Measurements from ENCODE around the gene SYNPO2. TPM values are rescaled to one million over a fixed set of nuclear protein-coding genes. Genes with fewer than 3 reads are reported as not detected.
A peak's percentile ranks its signal among the peaks of the same experiment; 100 is the strongest.

The SYNPO2 gene
- total RNA-seq, 1 donor from 2014 or later = 13.3 TPM

DNA sequence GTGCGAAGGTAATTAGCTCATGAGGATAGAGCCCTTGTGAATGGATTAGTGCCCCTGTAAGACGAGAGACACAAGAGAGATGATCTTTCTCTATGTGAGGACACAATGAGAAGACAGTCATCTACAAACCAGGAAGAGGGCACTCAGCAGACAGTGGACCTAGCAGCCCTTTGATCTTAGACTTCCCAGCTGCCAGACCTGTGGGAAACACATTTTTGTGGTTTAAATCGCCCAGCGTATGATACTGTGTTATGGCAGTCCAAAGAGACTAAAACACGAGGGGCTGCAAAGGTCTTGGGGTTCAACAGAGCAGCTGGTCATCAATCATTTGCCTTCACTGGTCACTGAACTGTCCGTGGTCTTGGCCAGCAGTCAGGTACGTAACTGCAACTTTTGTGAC lies 9.2 kb upstream of the SYNPO2 start:
- no peak for ATAC-seq

DNA sequence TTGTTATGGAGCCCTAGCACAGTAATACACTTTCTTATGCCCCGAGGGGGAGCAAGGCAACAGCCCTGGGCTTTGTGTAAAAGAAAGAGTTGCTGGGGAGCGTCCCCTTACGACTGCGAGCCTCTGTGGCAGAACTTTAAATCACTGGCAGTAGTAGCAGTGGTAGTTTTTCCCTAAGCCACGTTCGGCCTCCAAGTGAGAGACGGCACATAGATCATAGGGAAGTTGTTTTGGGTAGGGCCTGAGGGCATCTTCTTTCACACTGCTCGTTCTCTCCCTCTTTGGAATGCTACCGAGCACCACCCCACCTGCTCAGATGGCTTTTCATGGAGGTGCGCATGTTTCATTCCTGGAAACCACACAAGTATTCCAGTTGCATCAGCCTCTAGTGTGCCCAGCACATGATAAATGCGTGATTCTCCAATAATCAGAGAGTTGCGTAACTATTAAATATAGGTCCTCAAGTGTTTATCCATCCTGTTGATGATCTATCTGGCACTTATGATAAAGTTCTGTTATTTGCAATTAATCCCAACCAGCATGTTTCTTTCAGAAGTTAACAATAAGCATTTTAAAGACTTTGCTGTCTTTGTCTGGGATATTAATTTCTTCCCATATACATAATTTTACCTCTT lies 7.0 kb upstream of the SYNPO2 start:
- no peak for ATAC-seq

DNA sequence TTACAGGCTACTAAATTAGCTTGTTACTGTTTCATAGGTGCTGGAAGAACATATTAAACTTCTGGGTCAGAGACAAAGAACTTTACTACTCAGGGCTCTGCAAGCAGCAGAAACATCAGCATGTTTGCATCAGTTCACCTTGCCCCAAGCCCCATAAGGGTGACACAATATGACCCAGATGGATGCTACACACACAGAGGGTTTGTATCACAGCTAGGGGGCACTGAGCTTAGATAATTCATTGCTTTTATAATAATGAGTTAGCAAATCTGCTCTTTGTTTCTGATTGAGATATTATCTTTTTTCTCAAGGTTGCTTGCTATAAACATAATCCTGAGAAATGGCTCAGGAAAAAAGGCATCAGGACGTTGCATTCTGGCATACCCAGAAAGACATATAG lies 4.8 kb upstream of the SYNPO2 start:
- no peak for ATAC-seq

- no peak for ATAC-seq
These were observed 3.9 kb upstream of the SYNPO2 start for GRCh38 chr4:118884716-118885115.

DNA sequence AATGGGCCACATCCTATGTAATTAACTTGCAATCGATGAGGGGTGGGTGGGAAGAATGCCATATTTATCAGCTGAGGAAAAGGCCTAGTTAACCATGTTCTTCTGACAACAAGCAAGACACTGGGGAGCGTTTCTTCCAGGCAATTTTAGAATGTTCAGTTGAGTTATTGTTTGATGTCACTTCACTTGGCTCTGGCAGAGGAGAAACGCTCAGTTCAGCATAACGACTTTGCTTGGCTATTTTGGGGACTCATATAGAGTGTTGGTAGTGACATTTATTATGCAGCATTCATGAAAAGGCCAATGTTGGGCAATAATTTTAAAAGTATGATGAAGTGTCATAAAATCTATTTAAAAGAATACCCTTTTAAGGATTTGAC lies 648 bp downstream of the SYNPO2 start:
- ATAC-seq = no peak

DNA sequence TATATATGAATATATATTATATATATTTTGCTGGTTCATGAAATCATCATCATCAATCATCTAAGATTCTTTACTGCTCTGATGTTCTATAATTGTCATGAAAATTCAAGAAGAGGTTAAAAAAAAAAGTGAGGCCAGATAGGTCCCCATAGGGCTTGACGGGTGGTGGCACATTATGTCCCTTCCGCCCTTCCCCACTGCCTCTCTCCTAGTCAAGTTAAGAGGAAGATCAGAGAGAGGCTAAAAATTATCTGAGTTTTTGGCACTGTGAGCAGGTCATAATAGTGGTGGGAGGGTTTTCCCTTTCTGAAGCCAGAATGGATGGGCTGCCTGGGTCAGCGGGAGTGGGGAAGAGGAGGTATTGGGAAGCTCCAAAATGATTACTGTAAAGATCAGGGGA lies 5.4 kb downstream of the SYNPO2 start:
- no peak for ATAC-seq

GRCh38 chr4:118898221-118898620 lies 9.6 kb downstream of the SYNPO2 start:
- no peak for ATAC-seq

DNA sequence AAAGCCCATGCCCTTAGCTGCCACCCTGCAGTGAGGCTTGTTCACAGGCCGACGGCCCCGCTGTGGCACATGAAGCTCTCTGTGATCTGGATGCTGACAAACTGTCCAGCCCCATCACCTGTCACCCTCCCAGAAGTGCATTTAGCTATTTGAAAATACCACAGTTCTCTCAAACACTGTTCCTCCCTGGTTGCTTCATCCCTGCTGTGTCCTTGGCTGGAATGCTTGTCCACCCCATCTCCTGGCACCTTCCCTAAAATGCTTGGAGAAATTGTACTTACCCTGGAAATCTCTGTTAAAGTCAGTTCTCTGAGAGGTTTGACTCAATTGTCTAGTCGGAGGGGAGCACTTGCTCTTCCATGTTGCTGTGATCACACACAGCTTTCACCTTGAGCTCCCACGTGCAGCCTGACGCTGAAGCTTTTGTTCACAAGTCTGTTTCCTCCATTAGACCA lies 10.1 kb downstream of the SYNPO2 start:
- ATAC-seq = no peak

DNA sequence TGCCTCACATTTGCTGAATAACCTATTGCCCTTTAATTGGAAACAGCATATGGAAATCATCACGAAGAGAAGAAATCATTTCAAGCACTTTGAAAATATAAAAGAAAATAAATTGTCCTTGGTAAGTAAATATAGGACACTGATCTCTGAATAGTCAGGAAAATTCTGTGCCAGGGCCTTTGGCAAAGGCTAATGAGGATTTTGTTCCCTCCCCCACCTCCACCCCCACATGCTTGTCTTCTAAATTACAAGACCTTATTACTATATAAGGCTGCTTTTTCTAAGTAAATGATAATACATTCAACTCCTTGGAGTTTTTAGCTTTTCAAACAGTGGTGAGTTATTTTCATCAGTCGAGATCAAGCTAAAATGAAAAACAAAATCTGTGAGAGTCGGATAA lies 15.8 kb downstream of the SYNPO2 start:
- no peak for ATAC-seq

DNA sequence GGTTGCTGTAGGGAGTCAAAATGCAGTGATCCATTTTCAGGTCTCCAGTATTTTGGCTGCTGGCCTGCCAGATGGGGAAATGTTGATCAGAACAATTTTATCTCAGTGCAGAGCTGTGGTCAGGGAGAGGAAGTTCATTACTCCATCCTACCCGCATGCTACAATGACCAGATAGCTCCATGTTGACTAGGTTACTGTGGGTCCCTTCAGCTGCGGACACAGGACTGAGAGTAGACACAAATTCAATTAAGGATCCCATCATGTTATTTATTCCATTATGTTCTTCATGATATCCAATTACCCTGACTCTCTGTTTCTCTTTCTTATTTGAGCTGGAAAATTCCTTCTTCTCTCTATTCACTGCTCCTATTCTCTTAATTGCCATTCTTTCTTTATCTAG lies 16.3 kb downstream of the SYNPO2 start:
- no peak for ATAC-seq

- ATAC-seq = peak; percentile 62
These were observed 16.9 kb downstream of the SYNPO2 start for GRCh38 chr4:118905566-118905965.

- ATAC-seq = no peak
These were observed 20.7 kb downstream of the SYNPO2 start for GRCh38 chr4:118909173-118909956.

GRCh38 chr4:118910221-118910620 lies 21.6 kb downstream of the SYNPO2 start:
- ATAC-seq = no peak

DNA sequence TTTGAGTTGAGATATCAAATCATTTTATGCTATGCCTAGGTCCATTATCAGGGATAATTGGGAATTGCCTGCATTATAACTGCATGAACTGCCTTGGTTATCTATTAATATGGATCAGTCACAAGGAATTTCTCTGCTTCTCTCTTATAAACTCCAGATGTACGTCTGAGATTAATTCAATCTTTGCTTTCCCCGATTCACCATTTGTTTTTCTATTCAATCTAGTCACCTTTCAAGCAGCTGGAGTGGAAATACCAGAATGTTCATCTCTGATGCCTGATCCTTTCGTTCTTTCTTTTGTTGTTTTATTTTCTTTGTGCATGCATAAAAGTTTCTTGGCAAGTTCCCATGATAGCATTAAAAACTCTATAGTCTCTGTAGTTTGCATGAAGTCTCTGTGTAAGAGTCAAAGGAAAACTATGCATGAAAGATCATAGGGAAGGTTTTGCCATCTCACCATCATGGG lies 22.6 kb downstream of the SYNPO2 start:
- no peak for ATAC-seq

DNA sequence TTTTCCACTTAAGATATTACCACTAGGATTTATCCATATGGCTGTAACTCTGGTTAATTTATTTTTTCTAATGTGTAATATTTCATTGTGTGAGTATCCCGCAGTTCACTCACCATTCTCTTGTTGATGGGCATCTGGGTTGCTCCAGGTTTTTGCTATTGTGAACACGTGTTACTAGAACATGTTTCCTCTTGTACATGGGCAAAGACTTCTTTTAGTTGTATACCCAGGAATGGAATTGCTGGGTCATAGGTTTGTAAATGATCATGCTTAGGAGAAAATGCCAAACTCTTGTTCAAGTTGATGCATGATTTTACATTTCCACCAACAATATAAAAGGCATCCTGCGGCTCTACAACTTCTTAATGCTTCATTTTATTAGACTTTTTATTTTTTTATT lies 26.8 kb downstream of the SYNPO2 start:
- peak; percentile 65 for ATAC-seq

GRCh38 chr4:118916691-118917289 lies 28.1 kb downstream of the SYNPO2 start:
- peak; percentile 32 for ATAC-seq

- ATAC-seq = no peak
These were observed 28.9 kb downstream of the SYNPO2 start for GRCh38 chr4:118917582-118917981.

- peak; percentile 60 for ATAC-seq
These were observed 29.7 kb downstream of the SYNPO2 start for GRCh38 chr4:118918388-118918787.

- ATAC-seq = peak; percentile 28
These were observed 31.6 kb downstream of the SYNPO2 start for GRCh38 chr4:118920247-118920646.

GRCh38 chr4:118921786-118922185 lies 33.1 kb downstream of the SYNPO2 start:
- no peak for ATAC-seq

- no peak for ATAC-seq
These were observed 35.2 kb downstream of the SYNPO2 start for GRCh38 chr4:118923891-118924290.

- no peak for ATAC-seq
These were observed 39.3 kb downstream of the SYNPO2 start for GRCh38 chr4:118927974-118928373.

DNA sequence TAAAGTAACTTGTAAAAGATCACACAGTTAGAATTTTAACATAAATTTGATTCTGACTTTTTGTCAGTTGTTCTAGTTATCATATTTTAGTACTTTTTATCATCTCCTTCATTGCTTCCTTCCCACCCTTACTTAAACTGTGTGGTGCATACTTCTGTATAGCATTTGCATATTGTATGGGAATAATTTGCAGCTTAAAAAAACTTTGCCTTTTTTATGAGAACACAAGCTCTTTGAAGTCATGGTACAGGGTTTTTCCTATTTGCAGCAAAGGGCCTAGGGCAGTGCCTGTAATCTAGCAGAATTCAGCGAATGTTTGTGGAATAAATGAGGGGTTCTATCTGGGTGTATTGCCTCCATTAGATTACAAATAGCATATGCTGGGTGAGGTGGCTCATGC lies 41.6 kb downstream of the SYNPO2 start:
- no peak for ATAC-seq

GRCh38 chr4:118931786-118932185 lies 43.1 kb downstream of the SYNPO2 start:
- no peak for ATAC-seq
